IPS-20b (cell line): ENCODE data around the gene CHD3.

Experiments
- H3K27ac ChIP-seq: one replicate; pipeline ENCODE4 v1.5.1; 2013; ENCODE audit warnings: low read length
- H3K27me3 ChIP-seq: 2 replicates; pipeline ENCODE4 v1.6.1; 2013; ENCODE audit warnings: mild to moderate bottlenecking, low read length, inconsistent platforms; ENCODE audit not compliant: insufficient read depth
- H3K36me3 ChIP-seq: 2 replicates; pipeline ENCODE4 v1.6.1; 2013; ENCODE audit warnings: low read depth, mild to moderate bottlenecking, inconsistent platforms, low read length, moderate library complexity; ENCODE audit not compliant: insufficient read depth
- H3K4me1 ChIP-seq: 2 replicates; pipeline ENCODE4 v1.6.1; 2013; ENCODE audit warnings: mild to moderate bottlenecking, control low read depth, inconsistent platforms, low read length, moderate library complexity; ENCODE audit not compliant: insufficient read depth
- H3K4me3 ChIP-seq: 2 replicates; pipeline ENCODE4 v1.5.1; 2013; ENCODE audit warnings: mild to moderate bottlenecking, low read length, inconsistent platforms
- H3K9ac ChIP-seq: 2 replicates; pipeline ENCODE4 v1.6.1; 2013; ENCODE audit warnings: low read depth, mild to moderate bottlenecking, inconsistent platforms, low read length, moderate library complexity
- H3K9me3 ChIP-seq: 2 replicates; pipeline ENCODE4 v1.6.1; 2013; ENCODE audit warnings: mild to moderate bottlenecking, low read depth, low read length, inconsistent platforms; ENCODE audit not compliant: insufficient read depth

CHD3 gene

GRCh38 chr17:7851438-7852261 is 36.9 kb upstream of the CHD3 start:
- Histone ChIP-seq H3K36me3 (peaks cover 8% of the 10 kb centered on the region; the same call in 1 of the 2 replicates), H3K9ac (peak overlapping the region; percentile 59; the same call in 1 of the 2 replicates), H3K27ac (no peak overlapping the region), H3K27me3 (peaks cover 56% of the 10 kb centered on the region), H3K9me3 (no peaks in the 10 kb centered on the region), H3K4me1 (peaks cover 14% of the 10 kb centered on the region; the same call in 1 of the 2 replicates), H3K4me3 (peak overlapping the region; percentile 82)

DNA sequence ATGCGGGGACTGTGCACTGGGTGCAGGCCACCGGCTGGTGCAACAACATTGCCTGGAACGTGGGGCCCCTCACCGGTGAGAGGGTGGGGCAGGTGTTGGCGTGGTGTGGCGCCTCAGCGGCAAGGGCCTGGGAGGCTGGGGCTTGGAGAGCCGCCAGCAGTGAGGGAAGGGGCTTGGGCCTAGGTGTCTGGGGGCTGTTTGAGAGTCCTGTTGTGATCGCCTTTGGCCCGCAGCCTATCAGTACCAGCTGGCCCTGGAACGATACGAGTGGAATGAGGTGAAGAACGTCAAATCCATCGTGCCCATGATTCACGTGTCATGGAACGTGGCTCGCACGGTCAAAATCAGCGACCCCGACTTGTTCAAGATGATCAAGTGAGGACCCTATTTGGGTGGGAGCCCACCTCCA is 36.3 kb upstream of the CHD3 start:
- no peak overlapping the region for H3K9ac ChIP-seq
- no peak overlapping the region for H3K27ac ChIP-seq
- H3K4me1 ChIP-seq: peaks cover 14% of the 10 kb centered on the region; the same call in 1 of the 2 replicates
- peaks cover 58% of the 10 kb centered on the region for H3K27me3 ChIP-seq
- no peak overlapping the region; the same call in 1 of the 2 replicates for H3K4me3 ChIP-seq
- peaks cover 8% of the 10 kb centered on the region; the same call in 1 of the 2 replicates for H3K36me3 ChIP-seq
- no peaks in the 10 kb centered on the region for H3K9me3 ChIP-seq

GRCh38 chr17:7852919-7853690 is 35.5 kb upstream of the CHD3 start:
- peaks cover 58% of the 10 kb centered on the region for H3K27me3 ChIP-seq

GRCh38 chr17:7853691-7854038 is 34.9 kb upstream of the CHD3 start:
- H3K4me3 ChIP-seq: peak overlapping the region; percentile 60; the same call in 1 of the 2 replicates
- peaks cover 58% of the 10 kb centered on the region for H3K27me3 ChIP-seq
- no peak overlapping the region for H3K9ac ChIP-seq
- H3K36me3 ChIP-seq: peaks cover 8% of the 10 kb centered on the region; the same call in 1 of the 2 replicates
- no peak overlapping the region for H3K27ac ChIP-seq
- H3K4me1 ChIP-seq: peaks cover 14% of the 10 kb centered on the region; the same call in 1 of the 2 replicates
- H3K9me3 ChIP-seq: no peaks in the 10 kb centered on the region

More at GRCh38 chr17:7852919-7853690, 35.5 kb upstream of the CHD3 start:
- H3K9ac ChIP-seq: no peak overlapping the region
- no peaks in the 10 kb centered on the region for H3K9me3 ChIP-seq
- peaks cover 8% of the 10 kb centered on the region; the same call in 1 of the 2 replicates for H3K36me3 ChIP-seq
- H3K4me1 ChIP-seq: peaks cover 14% of the 10 kb centered on the region; the same call in 1 of the 2 replicates
- H3K4me3 ChIP-seq: peak overlapping the region; percentile 60; the same call in 1 of the 2 replicates
- H3K27ac ChIP-seq: no peak overlapping the region

DNA sequence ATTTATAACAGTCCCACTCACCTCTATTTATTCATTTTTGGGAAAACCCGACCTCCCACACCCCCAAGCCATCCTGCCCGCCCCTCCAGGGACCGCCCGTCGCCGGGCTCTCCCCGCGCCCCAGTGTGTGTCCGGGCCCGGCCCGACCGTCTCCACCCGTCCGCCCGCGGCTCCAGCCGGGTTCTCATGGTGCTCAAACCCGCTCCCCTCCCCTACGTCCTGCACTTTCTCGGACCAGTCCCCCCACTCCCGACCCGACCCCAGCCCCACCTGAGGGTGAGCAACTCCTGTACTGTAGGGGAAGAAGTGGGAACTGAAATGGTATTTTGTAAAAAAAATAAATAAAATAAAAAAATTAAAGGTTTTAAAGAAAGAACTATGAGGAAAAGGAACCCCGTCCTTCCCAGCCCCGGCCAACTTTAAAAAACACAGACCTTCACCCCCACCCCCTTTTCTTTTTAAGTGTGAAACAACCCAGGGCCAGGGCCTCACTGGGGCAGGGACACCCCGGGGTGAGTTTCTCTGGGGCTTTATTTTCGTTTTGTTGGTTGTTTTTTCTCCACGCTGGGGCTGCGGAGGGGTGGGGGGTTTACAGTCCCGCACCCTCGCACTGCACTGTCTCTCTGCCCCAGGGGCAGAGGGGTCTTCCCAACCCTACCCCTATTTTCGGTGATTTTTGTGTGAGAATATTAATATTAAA is 34.4 kb upstream of the CHD3 start:
- peaks cover 17% of the 10 kb centered on the region; the same call in 1 of the 2 replicates for H3K4me1 ChIP-seq
- peaks cover 8% of the 10 kb centered on the region; the same call in 1 of the 2 replicates for H3K36me3 ChIP-seq
- no peak overlapping the region for H3K27ac ChIP-seq
- H3K4me3 ChIP-seq: peak overlapping the region; percentile 60
- H3K27me3 ChIP-seq: peaks cover 58% of the 10 kb centered on the region
- H3K9me3 ChIP-seq: no peaks in the 10 kb centered on the region
- no peak overlapping the region for H3K9ac ChIP-seq

DNA sequence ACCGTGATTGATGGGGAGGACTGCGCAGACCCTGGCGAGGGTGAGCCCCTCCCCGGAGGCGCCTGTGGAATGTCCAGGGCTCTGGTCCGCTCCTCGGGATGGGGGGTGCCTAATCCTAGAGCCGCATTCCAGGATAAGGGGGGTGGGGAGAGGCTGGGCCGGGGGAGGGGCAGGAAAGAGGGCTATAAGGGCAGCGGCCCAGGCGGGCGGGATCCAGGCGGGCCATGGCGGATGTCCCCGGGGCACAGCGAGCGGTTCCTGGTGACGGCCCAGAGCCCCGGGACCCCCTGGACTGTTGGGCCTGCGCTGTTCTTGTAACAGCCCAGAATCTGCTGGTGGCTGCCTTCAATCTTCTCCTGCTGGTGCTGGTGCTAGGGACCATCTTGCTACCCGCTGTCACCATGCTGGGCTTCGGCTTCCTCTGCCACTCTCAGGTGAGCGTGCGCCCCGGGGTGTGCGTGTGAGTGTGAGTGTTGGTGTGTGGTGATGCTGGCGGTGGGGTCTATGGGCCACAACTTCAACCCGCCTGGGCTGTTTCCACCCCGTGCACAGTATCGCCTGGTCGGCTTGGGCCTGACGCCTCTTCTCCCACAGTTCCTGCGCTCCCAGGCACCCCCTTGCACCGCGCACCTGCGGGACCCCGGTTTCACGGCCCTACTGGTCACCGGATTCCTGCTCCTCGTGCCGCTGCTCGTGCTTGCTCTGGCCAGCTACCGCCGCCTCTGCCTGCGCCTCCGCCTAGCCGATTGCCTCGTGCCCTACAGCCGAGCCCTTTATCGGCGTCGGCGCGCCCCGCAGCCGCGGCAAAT is 33.5 kb upstream of the CHD3 start, which contains the start of gene TMEM88:
Gene TMEM88 (plus strand): TSS at position 216 of the 809 bp plus-strand sequence. CDS start 9 bp downstream, at position 225.
- peaks cover 58% of the 10 kb centered on the region for H3K27me3 ChIP-seq
- no peaks in the 10 kb centered on the region for H3K9me3 ChIP-seq
- peak within 1 kb of the TSS; percentile 92 for H3K4me3 ChIP-seq
- no peak within 1 kb of the TSS; the same call in 1 of the 2 replicates for H3K9ac ChIP-seq
- no peak within 1 kb of the TSS for H3K27ac ChIP-seq
- peaks cover 17% of the 10 kb centered on the region; the same call in 1 of the 2 replicates for H3K4me1 ChIP-seq
- H3K36me3 ChIP-seq: 0 out of 2 replicates have a peak, but pooled peaks cover 2% of the 10 kb centered on the region

DNA sequence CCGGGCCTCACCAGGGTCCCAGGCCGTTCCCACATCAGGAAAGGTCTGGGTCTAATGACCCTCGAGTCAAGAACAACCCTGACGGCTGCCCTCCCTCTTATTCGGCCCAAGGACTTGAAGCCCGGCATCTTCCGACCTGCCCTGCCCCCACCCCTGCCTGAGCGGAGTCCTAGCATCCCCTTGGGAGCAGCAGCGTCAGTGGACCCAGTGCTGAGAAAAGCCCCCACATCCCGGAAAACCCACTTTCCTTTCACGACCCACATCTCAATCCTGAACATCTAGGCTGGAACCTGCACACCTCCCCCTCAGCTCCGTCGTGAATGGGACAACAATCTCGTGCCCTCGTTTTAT is 33.0 kb upstream of the CHD3 start:
- Histone ChIP-seq H3K4me3 (peak overlapping the region; percentile 92), H3K27me3 (peaks cover 58% of the 10 kb centered on the region), H3K36me3 (no peaks in the 10 kb centered on the region), H3K4me1 (peaks cover 17% of the 10 kb centered on the region; the same call in 1 of the 2 replicates), H3K27ac (no peak overlapping the region), H3K9me3 (no peaks in the 10 kb centered on the region), H3K9ac (no peak overlapping the region)

- Histone ChIP-seq H3K9me3 (no peaks in the 10 kb centered on the region), H3K27ac (no peak overlapping the region), H3K36me3 (no peaks in the 10 kb centered on the region), H3K4me1 (peaks cover 17% of the 10 kb centered on the region; the same call in 1 of the 2 replicates), H3K4me3 (peak overlapping the region; percentile 92), H3K9ac (peak overlapping the region; percentile 96; the same call in 1 of the 2 replicates), H3K27me3 (peaks cover 52% of the 10 kb centered on the region)
Measured at GRCh38 chr17:7856011-7856810, 32.4 kb upstream of the CHD3 start.

DNA sequence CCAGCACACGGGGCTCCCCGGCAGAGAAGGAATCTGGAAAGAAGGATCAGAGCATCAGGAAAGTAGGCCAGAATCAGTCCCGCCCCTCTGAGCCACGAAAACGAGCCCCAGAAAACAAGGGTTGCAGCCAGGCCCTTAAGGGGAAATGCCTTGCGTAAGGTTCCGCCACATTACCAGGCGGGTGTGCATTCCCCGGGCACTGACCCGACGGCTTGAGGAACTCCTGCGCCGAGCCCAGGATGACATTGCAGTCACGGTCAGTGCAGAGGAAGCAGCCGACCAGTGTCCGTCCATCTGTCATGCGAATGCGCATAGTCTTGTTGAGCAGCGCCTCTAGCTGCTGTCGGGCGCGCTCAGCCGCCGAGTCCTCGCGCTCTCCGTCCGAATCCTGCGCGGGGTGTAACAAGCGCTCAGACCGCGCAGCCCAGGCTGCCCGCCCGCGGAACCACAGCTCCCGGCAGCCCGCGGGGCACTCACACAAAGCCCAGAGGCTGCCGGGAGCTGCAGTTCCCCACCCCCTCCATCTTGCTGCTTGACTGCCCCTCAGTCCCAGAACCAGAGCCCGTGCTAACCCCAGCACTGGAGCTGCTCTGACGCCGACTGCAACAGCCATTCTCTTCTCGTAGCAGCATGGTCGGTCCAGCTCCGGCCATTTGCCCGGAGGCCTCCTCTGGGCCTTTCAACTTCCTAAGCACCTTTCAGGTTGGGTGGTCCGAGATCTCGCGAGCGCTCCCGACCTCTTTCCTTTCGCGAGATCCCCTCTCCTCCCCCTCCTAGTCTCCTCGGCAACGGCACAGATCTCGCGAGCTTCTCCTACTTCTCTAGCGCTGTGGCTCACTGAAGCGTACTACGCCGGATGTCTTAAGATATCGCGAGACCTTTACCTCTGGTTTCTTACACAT is 31.5 kb upstream of the CHD3 start, which contains the start of gene NAA38:
Gene NAA38 (minus strand): TSS at position 749 of the 902 bp plus-strand sequence. CDS start 96 bp downstream, at position 653.
- Histone ChIP-seq H3K9me3 (no peaks in the 10 kb centered on the region), H3K9ac (peak within 1 kb of the TSS; percentile 96), H3K27me3 (peaks cover 49% of the 10 kb centered on the region), H3K36me3 (no peaks in the 10 kb centered on the region), H3K4me3 (peak within 1 kb of the TSS; percentile 92), H3K27ac (peak within 1 kb of the TSS; percentile 83), H3K4me1 (peaks cover 17% of the 10 kb centered on the region; the same call in 1 of the 2 replicates)
